Measurements from ENCODE around the gene APOD. TPM values are rescaled to one million over a fixed set of nuclear protein-coding genes. Genes with fewer than 3 reads are reported as not detected.

Gene APOD
- total RNA-seq, 4 donors from 2014 or later: 13.6 to 319 (median 55.9) TPM

DNA sequence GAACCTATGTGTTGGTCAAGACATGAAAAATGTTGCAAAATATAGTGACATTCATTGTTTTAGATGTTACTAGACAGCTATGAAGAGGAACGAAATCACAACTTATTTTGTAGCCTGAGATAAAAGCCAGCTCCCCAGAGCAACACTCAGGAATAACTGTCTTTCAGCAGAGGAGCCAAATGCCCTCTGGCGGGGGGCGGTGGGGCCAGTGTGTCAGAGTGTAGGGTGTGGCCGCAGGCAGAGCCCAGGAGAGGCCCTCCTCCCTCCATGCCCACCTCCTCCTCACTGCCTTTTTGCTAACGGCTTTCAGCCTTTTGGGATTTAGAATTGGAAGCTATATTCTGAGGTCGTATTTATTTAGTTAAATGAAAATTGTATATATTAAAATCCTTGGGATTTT, 16.9 kb downstream of the APOD start:
- DNase-seq: no peak
- H3K36me3 ChIP-seq: no peaks in the 10 kb centered on the region
- WGBS, 2 donors: 20 to 28% methylated on average over 6 of the region's 6 CpGs
- H3K9me3 ChIP-seq: no peaks in the 10 kb centered on the region
- peaks cover 0 to 7% (median 0%) of the 10 kb centered on the region in 3 donors for H3K4me1 ChIP-seq
- TF ChIP-seq, protein P1, sequence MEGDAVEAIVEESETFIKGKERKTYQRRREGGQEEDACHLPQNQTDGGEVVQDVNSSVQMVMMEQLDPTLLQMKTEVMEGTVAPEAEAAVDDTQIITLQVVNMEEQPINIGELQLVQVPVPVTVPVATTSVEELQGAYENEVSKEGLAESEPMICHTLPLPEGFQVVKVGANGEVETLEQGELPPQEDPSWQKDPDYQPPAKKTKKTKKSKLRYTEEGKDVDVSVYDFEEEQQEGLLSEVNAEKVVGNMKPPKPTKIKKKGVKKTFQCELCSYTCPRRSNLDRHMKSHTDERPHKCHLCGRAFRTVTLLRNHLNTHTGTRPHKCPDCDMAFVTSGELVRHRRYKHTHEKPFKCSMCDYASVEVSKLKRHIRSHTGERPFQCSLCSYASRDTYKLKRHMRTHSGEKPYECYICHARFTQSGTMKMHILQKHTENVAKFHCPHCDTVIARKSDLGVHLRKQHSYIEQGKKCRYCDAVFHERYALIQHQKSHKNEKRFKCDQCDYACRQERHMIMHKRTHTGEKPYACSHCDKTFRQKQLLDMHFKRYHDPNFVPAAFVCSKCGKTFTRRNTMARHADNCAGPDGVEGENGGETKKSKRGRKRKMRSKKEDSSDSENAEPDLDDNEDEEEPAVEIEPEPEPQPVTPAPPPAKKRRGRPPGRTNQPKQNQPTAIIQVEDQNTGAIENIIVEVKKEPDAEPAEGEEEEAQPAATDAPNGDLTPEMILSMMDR (IDR thresholded peaks at IDR 0.05): no peak
- no peak for TF ChIP-seq POLR2A (IDR thresholded peaks at IDR 0.05)
- peaks cover 0 to 16% (median 0%) of the 10 kb centered on the region in 4 donors for H3K27me3 ChIP-seq
- intact Hi-C loops (cut with DNase I): no loop called here
- H3K4me3 ChIP-seq: no peak overlapping the region
- no peak overlapping the region for H3K27ac ChIP-seq

DNA sequence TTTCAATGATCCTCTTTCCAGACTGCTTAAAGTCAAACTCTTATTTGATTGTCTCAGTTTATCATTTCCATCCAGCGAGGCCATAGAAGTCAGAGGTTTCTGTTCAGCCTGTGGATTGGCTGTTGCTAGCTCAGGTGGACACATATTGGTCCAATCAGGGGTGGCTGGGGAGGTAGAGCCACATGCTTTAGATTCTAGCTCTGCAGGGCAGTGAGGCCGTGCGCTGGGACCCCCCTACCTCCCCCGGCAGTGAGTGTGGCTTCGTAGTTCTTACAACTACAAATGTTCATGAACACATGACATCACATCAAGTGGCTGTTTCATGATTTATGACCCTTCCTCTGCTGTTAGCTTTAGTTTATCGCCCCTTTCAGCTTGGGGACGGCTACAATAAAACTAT, 18.0 kb downstream of the APOD start:
- TF ChIP-seq, protein P1 (IDR thresholded peaks at IDR 0.05): no peak
- no peak for TF ChIP-seq POLR2A (IDR thresholded peaks at IDR 0.05)
- intact Hi-C loops (cut with DNase I): no loop called here
- Histone ChIP-seq H3K9me3 (no peaks in the 10 kb centered on the region), H3K27me3 (peaks cover 0 to 16% (median 0%) of the 10 kb centered on the region in 4 donors), H3K4me3 (no peak overlapping the region), H3K27ac (no peak overlapping the region), H3K4me1 (peaks cover 0 to 7% (median 0%) of the 10 kb centered on the region in 3 donors), H3K36me3 (no peaks in the 10 kb centered on the region)
- WGBS, 2 donors: 56% methylated on average over 6 to 7 of the region's 7 CpGs
- DNase-seq: no peak

DNA sequence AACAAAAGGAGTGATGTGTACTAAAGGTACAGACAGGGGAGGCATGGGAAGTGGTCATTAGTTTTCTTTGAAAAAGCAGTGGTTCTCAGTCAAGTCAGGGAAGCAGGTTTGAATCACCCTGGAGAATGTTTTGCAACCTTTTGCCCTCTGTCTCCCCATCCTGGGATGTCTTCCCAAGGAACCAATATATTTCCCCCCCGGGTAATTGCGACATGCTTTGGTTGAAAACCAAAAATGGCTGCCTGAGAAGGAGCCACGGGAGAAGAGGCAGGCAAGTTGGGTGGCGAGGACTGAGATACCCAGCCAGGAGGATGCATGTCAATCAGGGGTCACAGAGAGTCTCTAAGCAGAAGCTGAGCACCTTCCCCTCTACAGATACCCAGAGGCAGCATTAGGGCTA, 20.4 kb downstream of the APOD start:
- peaks cover 0 to 7% (median 0%) of the 10 kb centered on the region in 3 donors for H3K4me1 ChIP-seq
- 72 to 86% methylated on average over 3 to 4 of the region's 4 CpGs for WGBS, 2 donors
- H3K4me3 ChIP-seq: no peak overlapping the region
- H3K36me3 ChIP-seq: no peaks in the 10 kb centered on the region
- intact Hi-C loops (cut with DNase I): no loop called here
- H3K9me3 ChIP-seq: no peaks in the 10 kb centered on the region
- TF ChIP-seq POLR2A (IDR thresholded peaks at IDR 0.05): no peak
- TF ChIP-seq, protein P1 (IDR thresholded peaks at IDR 0.05): no peak
- DNase-seq: no peak
- no peak overlapping the region for H3K27ac ChIP-seq
- H3K27me3 ChIP-seq: peaks cover 0 to 16% (median 0%) of the 10 kb centered on the region in 4 donors

DNA sequence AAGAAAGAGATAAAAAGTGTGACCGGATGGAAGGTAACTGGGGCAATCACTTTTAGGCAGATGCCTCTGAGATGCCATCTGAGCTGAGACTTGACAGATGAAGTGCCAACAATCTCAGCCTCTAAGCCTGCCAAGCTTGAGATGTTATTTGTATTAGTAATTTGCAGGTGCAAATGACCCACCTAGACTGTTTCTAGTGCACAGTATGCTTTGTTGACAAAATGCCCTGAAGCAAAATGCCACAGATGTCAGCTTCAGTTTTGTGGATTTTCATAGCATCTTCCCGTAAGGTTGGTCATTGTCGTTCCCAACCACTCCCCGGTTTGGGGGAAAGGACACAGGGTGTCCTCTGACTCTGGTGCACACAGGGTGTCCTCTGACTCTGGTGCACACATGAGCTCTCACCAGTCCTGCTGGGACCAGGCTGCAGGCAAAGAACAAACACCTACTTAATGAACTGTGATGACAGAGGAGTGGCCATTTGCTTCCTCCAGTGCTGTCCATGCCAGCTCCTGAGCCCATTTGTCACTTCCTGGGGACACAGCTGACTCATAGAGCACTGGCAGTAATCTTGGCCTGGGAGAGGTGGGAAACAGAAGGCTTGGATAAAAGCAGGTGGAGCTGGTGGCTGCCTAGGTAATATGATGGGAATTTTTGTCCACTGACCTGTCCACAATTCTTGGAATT, 23.9 kb downstream of the APOD start:
- Histone ChIP-seq H3K9me3 (no peaks in the 10 kb centered on the region), H3K27me3 (no peaks in the 10 kb centered on the region), H3K4me3 (no peak overlapping the region), H3K36me3 (no peaks in the 10 kb centered on the region), H3K4me1 (no peaks in the 10 kb centered on the region), H3K27ac (no peak overlapping the region)
- WGBS, 2 donors: 85 to 92% methylated on average over 4 of the region's 4 CpGs
- intact Hi-C loops (cut with DNase I): no loop called here
- TF ChIP-seq, protein P1 (IDR thresholded peaks at IDR 0.05): no peak
- no peak for TF ChIP-seq POLR2A (IDR thresholded peaks at IDR 0.05)
- DNase-seq: no peak

DNA sequence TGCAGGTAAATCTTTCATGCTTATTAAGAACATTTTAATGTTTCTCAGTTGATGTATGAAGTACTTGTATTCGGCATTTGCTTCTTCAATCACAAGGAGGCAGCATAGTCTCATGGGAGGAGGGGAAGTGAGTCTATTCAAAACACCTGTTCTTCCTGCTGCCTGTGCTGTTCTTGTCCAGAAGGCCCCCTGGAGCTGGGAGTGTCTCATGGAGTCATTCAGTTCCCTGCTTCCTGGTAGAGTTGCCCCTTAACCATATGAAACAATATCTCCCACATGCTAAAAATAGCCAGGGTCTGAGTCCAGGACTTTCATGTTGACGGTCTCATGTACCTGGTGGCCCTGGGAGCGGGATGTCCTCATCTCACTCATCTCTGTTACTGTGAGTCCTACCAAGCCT, 25.1 kb downstream of the APOD start:
- H3K27ac ChIP-seq: no peak overlapping the region
- DNase-seq: no peak

More for the DNA sequence above, 25.1 kb downstream of the APOD start:
- TF ChIP-seq POLR2A (IDR thresholded peaks at IDR 0.05): no peak
- TF ChIP-seq, protein P1 (IDR thresholded peaks at IDR 0.05): peak in 2 of 6 experiments; percentile 25 to 47
- intact Hi-C loops (cut with DNase I): no loop called here
- Histone ChIP-seq H3K27me3 (no peaks in the 10 kb centered on the region), H3K4me1 (peaks cover 0 to 1% (median 0%) of the 10 kb centered on the region in 3 donors), H3K36me3 (no peaks in the 10 kb centered on the region), H3K9me3 (no peaks in the 10 kb centered on the region), H3K4me3 (no peak overlapping the region)
- 67 to 69% methylated on average over 3 of the region's 3 CpGs for WGBS, 2 donors
